ENCODE results near the gene LSAMP. TPM values are rescaled to one million over a fixed set of nuclear protein-coding genes. Genes with fewer than 3 reads are reported as not detected.

The LSAMP gene
- total RNA-seq, 1 donor from 2014 or later, result 1.1 TPM

GRCh38 chr3:116029266-116029665 lies 416.0 kb downstream of the LSAMP start:
- DNase-seq (ENCODE audit: low spot score), result no peak
- Mint-ChIP-seq H3K36me3 (ENCODE audit: low read depth) (no peaks in the 10 kb centered on the region), H3K4me3 (ENCODE audit: unreplicated experiment) (no peak overlapping the region), H3K27me3 (ENCODE audit: low read depth) (no peaks in the 10 kb centered on the region), H3K9me3 (ENCODE audit: low read depth) (no peaks in the 10 kb centered on the region), H3K27ac (ENCODE audit: unreplicated experiment) (no peak overlapping the region), H3K4me1 (ENCODE audit: low read depth) (peaks cover under 1% of the 10 kb centered on the region)
- TF ChIP-seq CTCF (IDR thresholded peaks at IDR 0.05), result no peak

GRCh38 chr3:116028157-116028556 lies 417.1 kb downstream of the LSAMP start:
- DNase-seq (ENCODE audit: low spot score), result no peak
- H3K36me3 Mint-ChIP-seq (ENCODE audit: low read depth), result no peaks in the 10 kb centered on the region
- no peak overlapping the region for H3K27ac Mint-ChIP-seq (ENCODE audit: unreplicated experiment)
- H3K4me1 Mint-ChIP-seq (ENCODE audit: low read depth), result no peaks in the 10 kb centered on the region
- no peaks in the 10 kb centered on the region for H3K9me3 Mint-ChIP-seq (ENCODE audit: low read depth)
- no peak overlapping the region for H3K4me3 Mint-ChIP-seq (ENCODE audit: unreplicated experiment)
- no peaks in the 10 kb centered on the region for H3K27me3 Mint-ChIP-seq (ENCODE audit: low read depth)
- no peak for TF ChIP-seq CTCF (IDR thresholded peaks at IDR 0.05)

- TF ChIP-seq CTCF (IDR thresholded peaks at IDR 0.05), result no peak
- no peak for DNase-seq (ENCODE audit: low spot score)
- H3K36me3 Mint-ChIP-seq (ENCODE audit: low read depth), result no peaks in the 10 kb centered on the region
- H3K27me3 Mint-ChIP-seq (ENCODE audit: low read depth), result no peaks in the 10 kb centered on the region
- no peaks in the 10 kb centered on the region for H3K4me1 Mint-ChIP-seq (ENCODE audit: low read depth)
- no peak overlapping the region for H3K27ac Mint-ChIP-seq (ENCODE audit: unreplicated experiment)
- no peaks in the 10 kb centered on the region for H3K9me3 Mint-ChIP-seq (ENCODE audit: low read depth)
- no peak overlapping the region for H3K4me3 Mint-ChIP-seq (ENCODE audit: unreplicated experiment)
Measured at GRCh38 chr3:116020989-116021388, 424.3 kb downstream of the LSAMP start.

- H3K9me3 Mint-ChIP-seq (ENCODE audit: low read depth), result no peaks in the 10 kb centered on the region
- no peak overlapping the region for H3K27ac Mint-ChIP-seq (ENCODE audit: unreplicated experiment)
- TF ChIP-seq CTCF (IDR thresholded peaks at IDR 0.05), result no peak
- H3K4me3 Mint-ChIP-seq (ENCODE audit: unreplicated experiment), result no peak overlapping the region
- H3K36me3 Mint-ChIP-seq (ENCODE audit: low read depth), result no peaks in the 10 kb centered on the region
- H3K27me3 Mint-ChIP-seq (ENCODE audit: low read depth), result no peaks in the 10 kb centered on the region
- no peak for DNase-seq (ENCODE audit: low spot score)
- no peaks in the 10 kb centered on the region for H3K4me1 Mint-ChIP-seq (ENCODE audit: low read depth)
Measured at GRCh38 chr3:116020495-116020894, 424.8 kb downstream of the LSAMP start.

- Mint-ChIP-seq H3K27ac (ENCODE audit: unreplicated experiment) (no peak overlapping the region), H3K4me3 (ENCODE audit: unreplicated experiment) (no peak overlapping the region), H3K36me3 (ENCODE audit: low read depth) (no peaks in the 10 kb centered on the region), H3K4me1 (ENCODE audit: low read depth) (no peaks in the 10 kb centered on the region), H3K27me3 (ENCODE audit: low read depth) (no peaks in the 10 kb centered on the region), H3K9me3 (ENCODE audit: low read depth) (no peaks in the 10 kb centered on the region)
- TF ChIP-seq CTCF (IDR thresholded peaks at IDR 0.05), result no peak
- no peak for DNase-seq (ENCODE audit: low spot score)
Measured at GRCh38 chr3:116019254-116019763, 426.0 kb downstream of the LSAMP start.
